8988T (cell line): Measurements from ENCODE around the gene FMNL1.

Experiments
- DNase-seq: peaks from one replicate; pipeline ENCODE4 v3.0.0; 2011

The FMNL1 gene

DNA sequence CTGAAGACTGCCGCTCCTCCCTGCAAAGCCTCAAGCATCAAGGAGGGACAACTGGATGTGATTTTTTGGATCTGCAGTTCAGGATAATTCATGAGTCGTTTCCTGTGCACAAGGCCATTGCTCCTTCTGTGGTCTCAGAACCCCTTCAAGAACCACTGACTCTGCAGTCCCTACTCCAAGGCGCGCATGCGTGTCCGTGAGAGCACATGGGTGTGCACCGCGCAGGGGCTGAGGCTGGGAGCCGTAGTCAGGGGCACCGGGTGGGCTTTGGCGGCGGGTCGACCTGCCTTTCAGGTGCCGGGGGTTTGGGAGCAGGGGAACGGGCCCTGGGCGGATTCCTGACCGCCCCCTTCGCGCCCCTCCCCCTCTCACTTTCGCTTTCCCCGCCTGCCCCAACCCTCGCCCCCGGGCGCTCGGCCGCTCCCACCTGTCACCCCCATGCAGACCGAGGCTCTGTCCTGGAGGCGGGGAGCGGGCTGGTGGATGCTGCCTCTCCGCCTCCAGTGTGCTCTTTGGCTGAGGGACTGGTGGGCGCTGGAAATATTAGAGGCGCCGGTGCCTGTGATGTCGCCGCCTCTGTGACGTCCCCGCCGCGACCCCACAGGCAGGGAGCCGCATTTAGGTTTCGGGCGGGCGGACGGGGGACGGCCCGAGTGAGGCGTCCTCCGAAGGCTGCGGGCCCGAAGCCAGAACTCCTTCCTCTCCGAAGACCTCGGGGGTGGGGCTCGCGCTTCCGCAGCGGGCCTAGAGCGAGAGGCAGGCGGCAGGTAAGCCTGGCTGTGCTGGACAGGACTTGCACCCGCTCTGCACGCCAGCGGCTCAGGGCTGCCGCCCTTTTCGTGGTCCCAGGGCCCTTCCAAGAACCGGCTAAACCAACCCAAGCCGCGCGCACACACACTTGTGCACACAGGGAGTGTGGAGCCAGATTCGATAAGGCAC lies 40.2 kb downstream of the FMNL1 start, which contains the start of gene SPATA32:
SPATA32 (minus strand) TSS at position 518 of the 939 bp plus-strand sequence; CDS start at position 440, 78 bp downstream.
- no peak for DNase-seq

DNA sequence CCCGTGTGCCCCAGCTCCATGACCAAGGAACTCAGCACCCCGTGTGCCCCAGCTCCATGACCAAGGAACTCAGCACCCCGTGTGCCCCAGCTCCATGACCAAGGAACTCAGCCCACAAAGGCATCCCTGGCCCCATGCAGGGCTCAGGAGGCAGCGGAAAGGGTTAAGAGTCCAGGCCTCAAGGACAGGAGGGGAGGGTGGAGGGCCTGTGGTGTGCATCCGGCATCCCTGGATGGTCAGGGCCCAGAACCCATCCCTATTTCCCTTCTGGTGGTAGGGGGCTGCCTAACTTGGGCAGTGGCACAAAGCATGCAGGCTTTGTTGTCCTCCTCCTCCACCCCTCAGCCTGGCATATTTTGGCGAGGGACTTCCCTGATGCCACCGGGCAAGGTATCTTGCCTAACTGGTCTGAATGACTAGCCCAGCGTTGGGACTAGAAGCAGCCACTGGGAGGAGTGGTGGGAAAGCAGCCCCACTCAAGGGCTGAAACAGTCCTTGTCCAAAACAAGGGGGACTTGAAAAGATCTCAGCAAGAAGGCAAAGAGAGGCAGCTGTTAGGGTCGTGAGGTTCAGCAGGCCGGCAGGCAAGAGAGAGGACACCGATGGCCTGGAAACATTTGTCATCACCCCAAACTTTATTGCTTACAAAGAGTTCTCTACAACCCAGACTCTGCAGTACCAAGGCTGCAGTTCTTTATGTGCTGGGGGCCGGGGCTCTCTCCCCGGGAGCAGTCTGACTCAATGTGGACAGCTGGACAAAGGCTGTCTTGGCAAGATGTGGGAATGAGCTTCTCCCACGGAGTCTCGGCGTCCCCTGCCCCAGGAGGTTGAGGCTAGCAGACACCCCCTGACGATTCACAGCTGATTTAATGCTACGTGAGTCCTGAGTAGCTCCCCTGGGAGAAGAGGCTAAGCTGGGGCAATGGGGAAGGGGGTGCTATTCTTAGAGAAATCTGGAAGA lies 41.1 kb downstream of the FMNL1 start:
- DNase-seq, result no peak

DNA sequence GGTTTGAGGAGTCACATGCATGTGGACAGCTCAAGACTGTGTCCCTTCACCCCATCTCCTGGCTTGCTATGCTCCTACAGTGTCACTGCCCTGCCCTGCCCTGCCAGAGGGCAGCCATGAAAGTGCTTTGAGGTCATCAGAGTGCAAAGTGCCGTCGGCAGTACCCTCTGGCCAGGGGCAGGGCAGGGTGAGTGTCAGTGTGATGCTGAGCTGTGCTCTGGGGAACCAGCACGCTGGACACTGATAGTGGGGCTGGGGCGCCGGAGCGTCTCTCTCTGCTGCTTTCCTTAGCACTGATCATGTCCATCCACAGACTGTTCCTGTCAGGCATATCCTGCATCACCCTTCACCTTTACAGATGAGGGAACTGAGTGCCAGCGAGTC lies 41.8 kb downstream of the FMNL1 start:
- no peak for DNase-seq

DNA sequence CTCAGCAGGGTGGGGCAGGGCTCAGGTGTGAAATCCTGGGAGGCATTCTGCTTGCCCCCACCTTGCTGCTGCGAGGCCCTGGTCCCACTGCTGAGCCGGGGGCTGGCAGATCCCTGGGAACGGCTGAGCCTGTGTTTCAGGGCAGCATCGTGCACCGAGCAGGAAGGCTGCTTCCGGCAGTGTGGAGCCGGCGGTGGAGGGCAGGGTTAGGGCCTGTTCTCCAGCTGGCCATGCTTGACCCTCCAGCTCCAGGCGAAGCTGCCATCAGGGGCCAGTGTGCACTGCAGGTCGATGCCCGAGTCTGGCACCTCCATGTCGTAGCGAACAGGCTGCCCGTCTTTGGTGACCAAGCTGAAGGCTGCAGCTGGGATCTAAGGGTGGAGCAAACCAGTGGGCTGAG lies 42.7 kb downstream of the FMNL1 start:
- DNase-seq, result no peak

DNA sequence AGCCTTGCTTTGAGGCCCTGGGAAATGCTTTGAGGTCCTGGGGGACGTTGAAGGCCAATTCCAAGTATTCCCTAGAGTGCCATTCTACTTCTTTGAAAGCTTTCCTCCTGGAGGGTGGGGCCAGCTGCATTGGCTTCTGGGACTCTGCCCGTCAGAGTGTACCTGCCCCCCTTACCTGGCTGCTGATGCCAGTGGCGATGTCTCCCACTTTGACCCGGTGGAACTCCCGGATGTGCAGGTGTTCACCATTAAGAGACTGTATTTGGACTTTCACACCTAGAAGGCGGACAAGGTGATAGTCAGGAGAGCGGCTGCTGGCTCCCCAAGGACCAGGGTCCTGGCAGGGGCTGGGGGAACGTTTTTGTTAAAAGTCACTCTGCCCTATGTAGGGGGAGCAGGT lies 43.3 kb downstream of the FMNL1 start:
- DNase-seq, result no peak

DNA sequence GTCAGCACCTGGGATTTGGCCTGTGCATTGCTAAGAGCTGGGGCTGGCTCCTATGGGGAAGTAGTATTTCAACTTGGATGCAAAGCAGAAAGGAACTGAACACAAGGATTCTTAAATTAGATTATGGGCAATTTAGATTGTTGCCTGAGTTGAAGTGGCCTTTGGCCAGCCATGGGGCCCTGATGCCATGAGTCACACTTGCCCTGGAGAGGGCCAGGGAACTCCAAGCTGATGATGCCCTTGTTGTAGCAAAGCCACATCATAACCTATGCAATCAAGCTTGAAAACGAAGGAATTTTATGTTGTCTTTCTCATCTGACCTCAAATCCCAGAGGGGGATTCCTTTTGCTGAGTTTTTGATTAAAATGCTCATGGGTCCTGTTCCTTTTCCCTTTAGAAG lies 44.1 kb downstream of the FMNL1 start:
- no peak for DNase-seq

DNA sequence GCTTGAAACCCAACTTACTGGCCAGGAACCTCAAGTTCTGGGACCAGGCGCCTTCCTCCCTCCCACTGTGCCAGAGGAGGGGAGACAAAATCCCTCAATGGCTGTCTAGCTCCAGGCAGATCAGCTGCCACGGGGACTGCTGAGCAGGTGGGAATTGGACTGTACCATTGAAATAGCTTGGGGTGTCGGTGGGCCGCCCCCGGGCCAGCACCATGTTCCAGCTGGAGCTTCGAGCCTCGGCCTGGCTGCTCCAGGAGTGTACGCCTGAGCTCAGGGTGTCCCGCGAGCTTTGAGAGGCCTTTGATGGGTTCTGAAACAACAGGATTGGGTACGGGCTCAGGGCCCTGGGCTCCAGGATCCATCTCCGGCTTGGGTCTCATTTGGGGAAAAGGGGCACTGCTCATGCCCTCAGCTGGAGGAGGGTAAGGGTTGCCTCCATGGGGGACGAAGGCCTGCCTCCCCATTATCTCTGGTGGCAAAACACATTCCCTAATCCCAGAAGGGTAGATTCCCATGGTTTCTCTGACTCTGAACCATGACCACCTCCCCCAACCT lies 44.8 kb downstream of the FMNL1 start:
- DNase-seq, result no peak

DNA sequence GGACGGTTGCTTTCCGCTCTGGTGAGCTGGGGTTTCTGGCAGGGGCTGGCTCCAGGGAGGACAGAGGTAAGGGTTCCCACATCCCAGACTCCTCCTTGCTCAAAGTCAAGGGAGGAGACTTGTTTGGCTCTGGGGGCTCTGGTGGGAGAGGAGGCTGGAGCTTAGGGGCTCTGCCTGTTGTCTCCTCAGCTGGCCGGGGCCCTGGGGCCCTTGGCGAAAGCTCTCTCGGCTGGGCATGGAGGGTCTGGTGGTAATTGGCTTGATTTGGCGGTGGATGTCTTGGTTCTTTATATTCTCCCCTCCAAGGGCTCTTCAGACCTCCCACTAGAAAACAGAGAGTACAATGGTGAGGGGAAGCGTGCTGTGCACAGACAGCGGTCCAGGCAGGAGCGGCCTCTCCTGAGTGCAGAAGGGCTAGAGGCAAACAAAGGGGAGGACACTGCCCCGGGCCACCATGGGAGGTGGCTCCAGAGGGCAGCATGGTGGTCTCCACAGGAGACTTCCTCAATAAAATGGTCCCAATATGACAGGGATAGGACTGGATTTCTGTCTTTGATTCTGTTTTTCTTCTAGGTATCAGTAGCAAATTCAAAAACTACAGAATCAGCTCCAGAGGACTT lies 45.9 kb downstream of the FMNL1 start:
- no peak for DNase-seq

DNA sequence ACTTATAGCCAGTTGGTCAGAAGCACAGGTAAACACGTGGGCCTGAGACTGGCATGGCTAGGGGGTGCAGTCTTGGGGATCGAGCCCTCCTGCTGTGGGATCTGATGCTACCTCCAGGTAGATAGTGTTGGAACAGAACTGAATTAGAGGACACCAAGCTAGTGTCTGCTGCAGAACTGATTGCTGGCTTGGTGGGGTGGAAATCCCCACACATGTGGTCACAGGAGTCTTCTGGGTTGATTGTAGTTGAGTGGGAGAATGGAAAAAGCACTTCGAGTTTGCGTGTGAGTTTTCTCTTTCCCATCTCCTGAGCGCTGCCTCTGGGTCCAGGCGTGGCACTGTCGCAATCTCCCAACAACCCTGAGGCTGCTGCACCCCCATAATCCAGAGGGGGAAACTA lies 48.2 kb downstream of the FMNL1 start:
- DNase-seq, result no peak

DNA sequence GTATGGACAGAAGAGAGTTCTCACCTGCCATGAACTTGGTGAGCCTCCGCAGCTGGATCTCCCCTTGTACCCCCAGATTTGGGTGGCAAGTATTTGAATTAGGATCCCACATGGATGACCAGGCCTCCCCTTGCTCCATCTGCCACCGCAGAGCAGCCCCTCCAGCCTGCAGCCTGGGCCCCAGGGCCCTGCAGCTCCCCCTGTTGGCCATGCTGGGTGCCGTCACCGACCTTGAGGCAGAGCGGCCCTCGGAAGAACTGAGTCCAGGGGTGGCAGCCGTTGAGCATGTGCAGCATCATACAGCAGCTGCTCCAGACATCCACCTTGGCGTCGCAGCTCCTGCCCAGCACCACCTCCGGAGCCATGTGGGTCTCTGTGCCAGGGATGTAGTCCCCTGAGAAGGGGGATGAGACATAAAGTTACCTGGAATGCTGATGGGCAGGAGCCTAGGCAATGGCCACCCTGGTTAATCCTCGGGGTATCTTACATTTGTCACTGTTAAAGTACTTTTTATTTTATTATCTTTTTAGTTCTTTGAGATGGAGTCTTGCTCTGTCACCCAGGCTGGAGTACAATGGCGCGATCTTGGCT lies 49.2 kb downstream of the FMNL1 start:
- no peak for DNase-seq

DNA sequence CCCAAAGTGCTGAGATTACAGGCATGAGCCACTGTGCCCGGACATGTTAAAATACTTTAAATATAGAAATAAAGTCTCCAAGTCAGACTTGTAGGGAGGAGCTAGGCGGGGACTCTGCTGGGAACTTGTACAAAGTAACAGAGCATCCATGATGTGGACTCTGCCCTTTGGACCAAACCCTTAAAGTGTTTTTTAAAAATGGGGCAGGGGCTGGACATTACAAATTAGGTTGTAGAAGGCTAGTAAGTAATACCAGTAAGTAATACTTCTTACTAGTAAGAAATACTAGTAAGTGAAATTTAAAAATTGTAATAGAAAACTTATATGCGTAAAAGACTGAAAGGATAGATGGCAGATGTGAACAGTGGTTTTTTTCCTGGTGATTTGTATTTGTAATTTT lies 49.9 kb downstream of the FMNL1 start:
- no peak for DNase-seq

DNA sequence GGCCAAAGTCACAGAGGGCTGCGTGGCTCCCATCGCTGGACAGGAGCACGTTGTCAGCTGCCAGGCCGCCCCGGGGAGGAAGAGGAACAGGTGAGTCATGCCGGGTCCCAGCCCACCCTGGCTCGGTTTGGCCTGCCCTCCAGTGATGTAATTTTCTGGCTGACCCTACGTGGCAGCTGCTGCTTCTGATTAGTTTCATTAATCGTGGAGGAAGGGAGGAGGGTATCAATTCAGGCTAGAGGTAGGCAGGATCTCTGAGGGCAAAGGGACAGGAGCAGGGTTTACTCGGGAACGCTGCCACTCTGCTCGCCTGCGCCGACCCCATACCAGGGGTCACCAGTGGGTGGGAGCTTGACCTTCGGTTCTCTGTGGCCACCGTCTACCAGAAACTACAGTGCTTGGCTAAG lies 51.9 kb downstream of the FMNL1 start:
- DNase-seq, result no peak

DNA sequence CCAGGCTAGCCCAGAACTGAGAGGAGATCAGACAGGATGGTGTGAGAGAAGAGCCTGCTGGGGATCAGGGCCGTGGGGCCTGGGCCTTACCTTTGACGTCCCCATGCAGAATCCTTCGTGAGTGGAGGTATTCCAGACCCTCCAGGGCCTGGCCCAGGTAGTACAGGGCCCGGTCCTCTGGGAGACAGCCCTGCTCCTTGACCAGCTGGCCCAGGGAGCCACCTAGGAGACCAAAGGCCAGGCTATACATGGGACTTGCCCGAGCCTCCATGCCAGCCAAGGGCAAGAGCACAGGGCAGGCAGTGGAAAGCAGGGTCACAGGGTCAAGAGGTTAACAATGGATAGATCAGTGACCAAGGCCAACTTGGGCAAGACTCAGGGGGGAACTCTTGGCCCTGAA lies 52.3 kb downstream of the FMNL1 start:
- DNase-seq, result no peak

DNA sequence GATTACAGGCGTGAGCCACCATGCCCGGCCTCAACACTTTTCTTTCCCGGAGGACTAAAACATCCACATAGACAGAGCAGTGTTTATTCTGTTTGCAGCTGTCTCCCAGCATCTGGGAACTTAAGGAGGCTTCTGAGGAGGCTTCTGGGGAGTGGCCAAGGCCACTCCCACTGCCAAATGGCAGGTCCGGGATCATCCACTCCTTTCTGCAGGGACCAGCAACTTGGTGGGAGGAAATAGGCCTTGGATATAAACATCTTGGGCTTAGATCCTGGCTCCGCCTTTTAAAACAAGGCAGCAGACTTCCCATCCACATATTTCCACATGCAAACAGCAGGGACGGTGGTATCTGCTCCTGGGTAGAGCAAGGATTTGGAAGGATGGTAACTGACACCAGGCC lies 54.3 kb downstream of the FMNL1 start:
- DNase-seq, result no peak

DNA sequence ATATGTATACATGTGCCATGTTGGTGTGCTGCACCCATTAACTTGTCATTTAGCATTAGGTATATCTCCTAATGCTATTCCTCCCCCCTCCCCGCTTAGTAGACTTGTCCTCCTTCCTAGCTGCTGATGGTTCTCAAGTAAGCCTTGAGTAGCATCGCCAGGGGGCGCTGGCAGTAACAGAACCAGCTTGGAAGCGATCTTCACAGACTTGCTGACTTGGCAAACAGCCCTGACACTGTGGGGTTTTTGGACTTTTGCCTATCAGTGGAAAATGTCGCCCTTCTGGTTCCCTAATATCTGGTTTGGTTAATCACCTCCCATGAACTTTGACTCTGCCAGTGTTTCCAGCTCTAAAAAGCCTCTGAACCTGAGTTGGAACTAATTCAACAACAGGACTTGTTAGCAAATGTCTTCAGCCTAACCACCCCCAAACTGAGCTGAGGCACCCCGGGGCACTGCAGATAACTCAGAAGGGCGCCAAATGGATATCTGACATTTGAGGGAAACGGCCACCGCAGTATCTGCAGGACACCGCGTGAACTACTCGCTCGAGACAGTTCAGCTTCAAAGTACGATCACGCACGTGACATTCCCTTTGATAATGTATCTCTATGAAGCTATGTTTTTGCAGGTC lies 55.6 kb downstream of the FMNL1 start:
- DNase-seq, result peak; percentile 64

DNA sequence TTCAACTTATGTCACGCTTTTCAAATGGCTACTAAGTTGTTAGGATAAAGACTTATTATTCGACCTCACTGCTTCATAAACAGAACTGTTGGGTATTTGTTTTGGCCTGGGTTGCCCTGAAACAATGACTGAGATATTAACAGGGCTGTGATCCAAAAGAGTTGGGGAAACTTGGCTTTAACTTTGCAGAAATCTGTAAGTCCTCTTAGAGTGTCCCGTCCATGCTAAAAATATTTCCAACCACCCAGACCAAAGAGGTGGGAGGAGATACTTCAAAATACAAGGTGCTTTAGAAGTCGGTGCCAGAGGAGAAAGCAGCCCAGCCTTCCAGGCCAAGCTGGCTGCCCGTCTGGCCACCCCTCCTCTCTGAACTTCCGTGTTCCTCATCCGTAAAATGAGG lies 56.3 kb downstream of the FMNL1 start:
- no peak for DNase-seq

DNA sequence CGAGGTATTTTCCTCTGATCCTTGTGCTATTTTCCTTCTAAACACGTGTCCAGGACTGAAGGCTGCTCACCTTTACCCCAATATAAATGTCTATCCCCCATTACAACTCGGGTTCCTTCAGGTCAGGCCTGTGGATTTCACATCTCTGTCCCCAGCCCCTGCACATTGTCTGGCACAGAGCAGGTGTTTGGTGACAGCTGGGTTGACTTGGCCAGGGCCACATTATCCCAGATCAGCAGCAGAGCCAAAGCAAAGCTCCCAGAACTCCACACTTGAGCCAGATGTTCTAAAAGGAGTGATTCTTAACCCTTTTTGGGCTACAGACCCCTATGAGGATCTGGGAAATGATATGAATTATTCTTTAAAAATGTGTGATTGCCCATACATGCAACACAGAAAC lies 58.2 kb downstream of the FMNL1 start:
- DNase-seq, result no peak

DNA sequence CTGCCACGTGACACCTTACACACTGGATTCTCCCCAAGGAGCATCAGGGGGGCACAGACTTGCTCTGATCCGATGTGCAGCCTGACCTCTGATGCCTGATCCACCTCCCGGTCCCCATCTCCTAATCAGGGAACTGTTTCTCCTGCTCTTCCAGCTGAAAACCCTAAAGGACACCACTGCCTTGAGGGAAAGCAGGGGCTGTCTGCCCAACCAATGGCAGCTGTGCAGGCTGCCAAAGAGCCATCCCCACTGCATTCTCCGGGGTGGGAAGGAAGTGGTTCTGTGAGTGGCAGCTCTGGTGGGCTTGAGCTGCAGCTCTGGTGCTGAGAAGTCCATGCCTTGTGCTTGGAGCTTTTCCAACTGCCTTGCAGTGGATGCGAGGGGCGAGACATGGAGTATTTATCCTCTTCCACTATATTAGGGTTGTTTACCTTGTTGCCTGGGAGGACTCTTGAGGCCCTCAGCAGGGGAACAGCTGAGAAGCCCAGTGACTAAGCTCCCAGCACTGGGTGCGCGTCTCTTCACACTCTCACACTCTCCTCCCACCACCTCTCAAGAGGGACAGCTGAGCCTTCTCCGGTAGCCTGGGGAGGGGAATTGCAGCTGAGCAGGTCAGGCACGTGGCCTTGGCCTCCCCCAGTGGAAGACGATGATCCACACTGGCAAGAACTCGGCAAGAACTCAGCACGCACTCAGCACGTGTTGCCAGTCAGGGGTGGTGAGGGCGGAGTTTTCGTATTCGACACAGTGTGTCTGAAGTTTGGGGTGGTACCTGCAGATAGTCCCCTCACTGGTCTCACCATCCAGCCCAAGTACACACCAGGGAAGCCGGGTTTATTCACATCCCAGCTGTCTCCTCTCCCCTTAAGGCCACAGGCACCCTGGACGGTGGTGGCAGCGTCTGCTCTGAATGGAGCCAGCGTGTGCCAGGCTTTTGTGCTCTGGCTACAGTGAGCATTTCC lies 61.3 kb downstream of the FMNL1 start:
- no peak for DNase-seq

DNA sequence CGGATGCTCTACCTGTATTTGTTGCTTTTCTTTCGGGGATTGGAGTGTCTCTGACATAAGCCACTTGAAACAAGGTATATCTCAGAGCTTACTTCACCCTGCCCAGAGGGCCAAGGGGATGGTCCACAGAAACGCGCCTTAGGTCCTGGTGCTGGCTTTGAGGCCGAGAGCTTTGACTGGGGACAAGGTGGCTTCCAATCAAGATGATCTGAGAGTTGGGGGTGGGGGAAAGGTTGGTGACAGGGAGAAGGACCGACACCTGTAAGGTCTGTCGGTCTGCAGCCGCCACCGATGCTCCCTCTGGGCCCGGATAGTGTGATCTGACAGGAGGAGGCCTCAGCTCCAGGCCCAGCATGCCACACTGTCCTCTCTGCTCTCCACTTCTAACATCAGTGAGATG lies 62.0 kb downstream of the FMNL1 start:
- DNase-seq, result no peak
